Ramos (cell line): Measurements from ENCODE around the gene MRAP.

Experiments
- in situ Hi-C: fragments of 300-500 bp; cut with MboI; formaldehyde crosslinking; loops from one replicate; pipeline ENCODE4 v1.14.3; 2022; ENCODE audit warnings: low sequenced_read_pairs; ENCODE audit not compliant: unreplicated experiment

Gene MRAP

DNA sequence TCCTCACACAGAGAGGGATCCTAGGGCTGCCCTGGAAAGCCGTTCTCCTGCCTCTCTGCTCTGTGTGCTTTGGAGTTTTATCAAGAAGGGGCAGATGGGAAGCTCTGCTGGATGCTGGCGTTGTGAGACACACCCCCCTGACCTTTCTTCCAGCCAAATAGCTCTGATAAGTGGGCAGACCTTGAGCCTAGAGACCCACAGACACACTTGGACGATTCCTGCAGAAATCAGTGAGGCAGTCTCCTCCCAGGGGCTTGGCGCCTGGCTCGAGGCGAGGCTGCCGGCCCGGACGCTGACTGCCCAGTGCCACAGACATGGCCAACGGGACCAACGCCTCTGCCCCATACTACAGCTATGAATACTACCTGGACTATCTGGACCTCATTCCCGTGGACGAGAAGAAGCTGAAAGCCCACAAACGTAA lies at the start of gene MRAP:
MRAP (plus strand) TSS at position 198 of the 424 bp plus-strand sequence; CDS start at position 315, 117 bp downstream.
- in situ Hi-C loops: no loop called here

DNA sequence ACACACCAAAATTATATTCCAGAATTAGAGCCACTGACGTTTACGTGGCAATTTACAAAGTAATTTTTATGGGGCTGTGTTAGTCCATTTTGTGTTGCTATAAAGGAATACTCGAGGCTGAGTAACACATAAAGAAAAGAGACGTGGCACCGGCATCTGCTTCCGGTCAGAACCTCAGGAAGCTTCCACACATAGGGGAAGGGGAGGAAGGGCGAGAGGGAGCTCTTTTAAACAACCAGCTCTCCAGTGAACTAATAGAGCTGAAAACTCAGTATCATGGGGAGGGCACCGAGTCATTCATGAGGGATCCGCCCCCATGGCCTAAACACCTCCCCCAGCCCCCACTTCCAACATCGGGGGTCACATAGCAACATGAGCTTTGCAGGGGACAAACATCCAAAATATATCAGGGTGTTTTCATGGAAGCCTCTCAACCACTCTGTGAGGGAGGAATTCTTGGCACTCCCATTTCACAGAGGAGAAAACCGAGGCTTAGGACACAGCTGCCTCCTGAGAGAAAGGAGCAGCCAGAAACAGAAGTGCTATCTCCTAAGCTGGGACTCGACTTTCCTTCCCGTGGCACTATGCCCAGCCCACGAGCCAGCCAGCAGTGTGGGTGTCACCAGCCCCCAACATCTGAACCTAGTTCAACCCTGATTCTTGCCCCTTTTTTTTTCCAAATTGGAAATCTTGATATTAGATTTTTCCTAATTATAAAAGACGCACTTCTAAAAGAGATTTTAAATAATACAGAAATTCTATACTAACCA lies 49.0 kb upstream of the MRAP start:
- in situ Hi-C loops: loop anchor here (25.0 kb wide), 1 partner anchor 637 kb away; no protein-coding TSS in a partner anchor

DNA sequence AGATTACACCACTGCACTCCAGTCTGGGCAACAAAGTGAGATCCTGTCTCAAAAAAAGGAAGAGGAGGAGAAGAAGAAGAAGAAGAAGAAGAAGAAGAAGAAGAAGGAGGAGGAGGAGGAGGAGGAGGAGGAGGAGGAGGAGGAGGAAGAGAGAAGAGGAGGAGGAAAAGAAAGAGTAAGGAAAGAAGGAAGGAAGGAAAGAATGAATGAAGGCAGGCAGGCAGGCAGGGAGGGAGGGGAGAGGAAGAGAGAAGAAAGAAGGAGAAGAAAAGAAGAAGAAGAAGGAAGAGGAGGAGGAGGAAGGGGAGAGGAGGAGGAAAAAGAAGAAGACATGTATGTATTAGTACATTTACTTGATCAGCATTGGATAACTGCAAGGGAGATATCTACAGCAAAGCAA lies 46.5 kb upstream of the MRAP start:
- in situ Hi-C loops: loop anchor here (25.0 kb wide), 1 partner anchor 640 kb away; no protein-coding TSS in a partner anchor

DNA sequence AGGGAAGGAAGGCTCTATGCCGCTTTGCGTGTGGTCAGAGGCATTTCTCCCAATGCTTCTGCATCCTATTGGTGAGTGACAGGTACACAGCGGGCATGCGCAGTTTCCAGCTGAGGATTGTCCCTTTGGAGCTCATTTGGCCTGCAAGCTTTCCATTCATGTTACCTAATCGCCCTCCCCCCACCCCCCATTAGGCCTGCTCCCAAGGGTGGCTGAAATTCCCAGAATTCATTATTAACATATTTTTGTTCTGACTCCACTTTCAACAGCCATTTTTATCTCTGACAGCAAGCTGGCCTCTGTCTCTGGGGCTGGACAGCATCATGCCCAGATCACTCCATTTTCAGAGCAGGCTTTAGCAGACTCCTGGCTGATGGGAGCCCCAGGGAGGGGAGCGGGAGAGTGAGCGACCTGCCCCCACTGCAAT lies 45.4 kb upstream of the MRAP start:
- in situ Hi-C loops: loop anchor here (25.0 kb wide), 1 partner anchor 641 kb away; no protein-coding TSS in a partner anchor

DNA sequence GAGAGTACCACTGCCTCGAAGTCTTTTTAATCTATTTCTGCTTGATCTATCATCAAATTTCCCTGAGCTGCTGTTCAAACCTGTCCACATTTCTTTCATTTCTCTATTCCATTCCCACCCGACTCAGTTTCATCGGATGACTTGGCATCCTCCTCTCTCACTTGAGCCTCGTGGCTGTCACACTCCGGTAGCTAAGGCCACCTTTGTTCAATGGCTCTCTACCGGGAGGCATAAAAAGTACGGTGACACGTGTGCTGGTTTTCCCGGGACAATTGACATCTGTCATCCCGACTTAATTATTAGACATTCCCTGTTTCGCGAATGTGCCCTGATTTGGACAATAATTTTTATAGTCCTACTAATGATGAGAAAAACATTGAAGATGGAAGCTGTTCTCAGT lies 42.4 kb upstream of the MRAP start:
- in situ Hi-C loops: loop anchor here (25.0 kb wide), 1 partner anchor 644 kb away; no protein-coding TSS in a partner anchor

DNA sequence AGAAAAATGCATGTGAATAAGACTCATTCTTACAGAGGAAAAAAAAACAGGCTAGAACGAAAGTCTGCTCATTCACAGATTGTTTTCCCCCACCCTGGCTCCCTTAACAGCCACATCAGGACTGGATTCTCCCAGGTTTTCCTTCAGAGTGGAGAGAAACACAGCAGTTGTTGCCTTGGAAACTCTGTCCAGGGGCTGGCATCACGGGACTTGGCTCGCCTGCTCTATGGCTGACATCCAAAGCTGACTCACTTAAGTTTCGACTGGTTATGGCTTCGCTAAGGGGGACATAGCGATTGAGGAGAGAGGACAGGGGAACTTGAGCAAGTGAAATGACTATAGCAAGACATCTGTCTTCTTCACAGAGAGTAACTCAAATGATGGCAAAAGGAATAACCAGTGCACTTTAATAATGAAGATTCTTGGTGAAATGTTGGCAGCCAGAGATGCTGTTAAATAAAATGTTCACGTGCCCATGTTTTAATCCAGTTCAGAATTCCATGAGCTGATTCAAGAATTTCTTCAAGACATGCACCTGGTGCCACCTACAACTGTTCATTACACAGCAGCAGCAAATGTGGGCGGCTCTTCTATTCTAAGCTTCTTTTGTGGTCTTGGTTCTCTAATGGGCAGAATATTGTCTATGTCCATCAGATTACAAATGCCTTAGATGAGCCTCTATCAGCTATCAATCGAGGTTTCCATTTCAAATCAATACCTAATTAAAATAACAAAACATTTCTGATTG lies 41.6 kb upstream of the MRAP start:
- in situ Hi-C loops: loop anchor here (25.0 kb wide), 1 partner anchor 645 kb away; no protein-coding TSS in a partner anchor

DNA sequence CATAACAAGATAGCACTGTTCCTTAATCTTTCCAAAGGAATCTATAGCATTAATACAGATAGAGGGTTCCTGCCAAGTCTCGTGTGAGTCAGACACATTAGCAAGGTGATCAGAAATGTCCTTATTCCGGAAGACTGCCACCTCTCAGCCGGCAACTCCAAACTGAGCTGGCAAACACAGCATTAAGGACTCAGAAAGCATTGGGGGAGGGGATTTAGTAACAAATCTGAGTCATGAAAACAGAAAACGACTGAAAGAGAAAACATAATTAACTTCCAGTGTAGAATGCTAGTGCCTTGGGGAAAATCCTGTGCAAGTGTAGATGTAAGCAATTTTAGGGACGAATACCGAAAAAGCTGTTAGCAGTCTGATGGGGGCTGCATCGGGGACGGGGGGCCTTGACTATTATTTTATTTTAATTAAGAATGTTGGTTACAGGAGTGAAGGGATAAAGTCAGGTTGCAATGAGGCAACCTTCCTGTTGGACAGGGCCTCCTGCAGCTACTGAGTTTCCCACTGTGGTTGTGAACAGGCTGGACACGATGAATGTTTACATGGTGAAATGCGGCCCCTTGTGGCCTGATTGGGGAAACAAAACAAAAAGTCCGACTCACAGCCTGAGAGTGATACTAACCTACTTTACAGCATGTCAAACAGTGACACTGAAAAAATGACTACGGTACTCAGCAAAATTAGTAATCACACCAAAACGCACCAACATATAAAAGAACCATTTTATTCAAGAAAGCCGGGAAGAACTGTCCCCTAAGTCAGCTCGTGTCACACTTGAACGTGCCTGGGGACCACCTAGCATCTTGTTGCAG lies 40.5 kb upstream of the MRAP start:
- in situ Hi-C loops: loop anchor here (25.0 kb wide), 1 partner anchor 646 kb away; no protein-coding TSS in a partner anchor

DNA sequence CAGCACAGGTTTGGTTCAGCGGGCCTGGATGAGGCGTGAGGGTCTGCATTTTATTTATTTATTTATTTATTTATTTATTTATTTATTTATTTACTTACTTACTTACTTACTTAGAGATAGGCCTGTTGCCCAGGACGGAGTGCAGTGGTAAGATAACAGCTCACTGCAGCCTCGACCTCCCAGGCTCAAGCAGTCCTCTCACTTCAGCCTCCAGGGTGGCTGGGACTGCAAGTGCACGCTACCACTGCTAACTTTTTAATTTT lies 39.9 kb upstream of the MRAP start:
- in situ Hi-C loops: loop anchor here (25.0 kb wide), 1 partner anchor 646 kb away; no protein-coding TSS in a partner anchor

DNA sequence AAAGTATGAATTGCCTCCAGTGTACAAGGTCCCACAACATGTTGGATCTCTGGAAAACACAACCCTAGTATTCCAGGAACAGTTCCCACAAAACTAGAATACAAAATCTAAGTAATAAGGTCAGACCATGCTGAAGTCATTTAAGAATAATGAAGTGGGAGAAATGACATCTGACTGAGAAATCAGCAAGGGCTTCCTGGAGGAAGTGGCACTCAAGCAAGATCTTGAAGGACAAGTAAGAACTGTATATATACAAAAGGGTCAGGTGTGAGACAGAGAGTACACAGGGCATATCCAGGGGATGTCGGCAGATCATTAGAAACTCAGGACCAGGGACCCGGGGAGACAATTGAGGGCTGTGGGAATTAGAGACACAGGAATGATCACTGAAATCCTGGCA lies 38.5 kb upstream of the MRAP start:
- in situ Hi-C loops: loop anchor here (10.0 to 25.0 kb wide), 2 partner anchors 485 to 648 kb away; no protein-coding TSS in a partner anchor

DNA sequence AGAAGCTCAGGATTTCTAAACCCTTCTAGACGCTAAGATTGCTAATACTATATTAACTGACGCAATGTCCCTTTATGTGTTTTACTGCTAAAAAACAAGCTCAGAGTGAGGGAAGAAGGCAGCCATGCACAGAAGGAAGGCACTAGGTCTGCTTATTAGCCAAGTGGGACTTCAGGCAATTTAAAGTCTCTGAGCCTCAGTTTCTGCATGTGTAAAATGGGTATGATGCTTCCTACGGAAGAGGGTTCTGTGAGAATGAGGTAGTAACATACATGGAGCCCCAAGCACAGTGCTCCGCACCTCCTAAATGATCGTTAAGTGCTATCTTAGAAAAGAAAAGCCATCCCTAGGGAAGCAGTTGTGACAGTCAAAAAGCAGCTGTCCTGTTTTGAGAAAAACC lies 36.7 kb upstream of the MRAP start:
- in situ Hi-C loops: loop anchor here (10.0 to 25.0 kb wide), 2 partner anchors 487 to 650 kb away; no protein-coding TSS in a partner anchor

DNA sequence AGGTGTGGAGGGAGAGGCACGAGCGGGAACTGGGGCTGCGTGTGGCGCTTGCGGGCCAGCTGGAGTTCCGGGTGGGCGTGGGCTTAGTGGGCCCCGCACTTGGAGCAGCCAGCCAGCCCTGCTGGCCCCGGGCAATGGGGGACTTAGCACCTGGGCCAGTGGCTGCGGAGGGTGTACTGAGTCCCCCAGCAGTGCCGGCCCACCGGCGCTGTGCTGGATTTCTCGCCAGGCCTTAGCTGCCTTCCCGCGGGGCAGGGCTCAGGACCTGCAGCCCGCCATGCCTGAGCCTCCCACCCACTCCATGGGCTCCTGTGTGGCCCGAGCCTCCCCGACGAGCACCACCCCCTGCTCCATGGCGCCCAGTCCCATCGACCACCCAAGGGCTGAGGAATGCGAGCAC lies 33.3 kb upstream of the MRAP start:
- in situ Hi-C loops: loop anchor here (10.0 to 25.0 kb wide), 2 partner anchors 491 to 653 kb away; no protein-coding TSS in a partner anchor

DNA sequence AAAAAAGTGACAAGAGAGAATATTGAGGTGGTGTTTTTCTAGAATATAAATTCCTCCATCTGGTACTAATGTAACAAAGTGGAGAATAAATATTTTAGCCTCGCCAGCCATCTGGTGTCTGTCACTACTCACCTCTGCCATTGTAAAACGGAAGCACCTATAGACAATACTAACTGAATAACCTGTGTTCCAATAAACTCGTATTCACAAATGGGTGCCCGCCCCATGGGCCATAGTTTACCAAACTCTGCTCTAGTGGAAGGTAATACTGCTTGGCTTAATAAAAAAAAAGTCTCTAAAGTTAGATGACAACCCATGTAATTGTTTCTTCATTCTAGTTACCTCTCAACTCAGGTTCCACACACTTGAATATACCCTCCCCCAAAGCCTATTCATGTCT lies 27.9 kb upstream of the MRAP start:
- in situ Hi-C loops: loop anchor here (25.0 kb wide), 1 partner anchor 658 kb away; no protein-coding TSS in a partner anchor

DNA sequence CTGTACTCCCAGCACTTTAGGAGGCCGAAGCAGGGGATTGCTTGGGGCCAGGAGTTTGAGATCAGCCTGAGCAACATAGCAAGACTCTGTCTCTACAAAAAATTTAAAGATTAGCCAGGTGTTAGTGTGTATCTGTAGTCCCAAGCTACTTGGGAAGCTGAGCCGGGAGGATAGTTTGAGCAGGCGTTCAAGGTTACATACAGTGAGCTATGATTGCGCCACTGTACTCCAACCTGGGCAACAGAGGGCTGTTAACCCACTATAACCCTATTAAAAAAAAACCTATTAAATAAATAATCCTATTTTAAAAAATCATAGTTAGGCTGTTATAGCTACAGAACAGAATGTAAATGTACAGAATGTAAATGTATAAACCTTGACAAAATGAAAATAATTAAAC lies 22.0 kb upstream of the MRAP start:
- in situ Hi-C loops: no loop called here

DNA sequence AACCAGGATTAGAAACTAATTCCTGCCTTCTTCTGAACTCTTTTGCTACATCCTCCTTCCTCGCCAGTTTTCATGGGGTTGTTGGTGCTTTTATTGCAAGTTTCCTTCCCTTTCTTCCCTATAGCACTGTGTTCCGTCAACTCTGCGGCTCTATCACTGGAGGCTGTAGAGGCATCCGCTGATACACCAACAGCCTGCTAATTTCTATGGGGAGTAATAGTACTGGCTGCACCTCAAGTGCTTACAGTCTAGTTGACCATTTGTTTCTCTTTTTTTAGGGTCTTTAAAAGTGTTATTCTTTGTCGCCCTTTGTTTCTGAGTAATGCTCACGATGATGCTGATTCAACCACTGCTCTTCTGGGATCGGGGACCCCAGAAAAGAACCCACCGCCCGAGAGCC lies 20.6 kb upstream of the MRAP start:
- in situ Hi-C loops: no loop called here

DNA sequence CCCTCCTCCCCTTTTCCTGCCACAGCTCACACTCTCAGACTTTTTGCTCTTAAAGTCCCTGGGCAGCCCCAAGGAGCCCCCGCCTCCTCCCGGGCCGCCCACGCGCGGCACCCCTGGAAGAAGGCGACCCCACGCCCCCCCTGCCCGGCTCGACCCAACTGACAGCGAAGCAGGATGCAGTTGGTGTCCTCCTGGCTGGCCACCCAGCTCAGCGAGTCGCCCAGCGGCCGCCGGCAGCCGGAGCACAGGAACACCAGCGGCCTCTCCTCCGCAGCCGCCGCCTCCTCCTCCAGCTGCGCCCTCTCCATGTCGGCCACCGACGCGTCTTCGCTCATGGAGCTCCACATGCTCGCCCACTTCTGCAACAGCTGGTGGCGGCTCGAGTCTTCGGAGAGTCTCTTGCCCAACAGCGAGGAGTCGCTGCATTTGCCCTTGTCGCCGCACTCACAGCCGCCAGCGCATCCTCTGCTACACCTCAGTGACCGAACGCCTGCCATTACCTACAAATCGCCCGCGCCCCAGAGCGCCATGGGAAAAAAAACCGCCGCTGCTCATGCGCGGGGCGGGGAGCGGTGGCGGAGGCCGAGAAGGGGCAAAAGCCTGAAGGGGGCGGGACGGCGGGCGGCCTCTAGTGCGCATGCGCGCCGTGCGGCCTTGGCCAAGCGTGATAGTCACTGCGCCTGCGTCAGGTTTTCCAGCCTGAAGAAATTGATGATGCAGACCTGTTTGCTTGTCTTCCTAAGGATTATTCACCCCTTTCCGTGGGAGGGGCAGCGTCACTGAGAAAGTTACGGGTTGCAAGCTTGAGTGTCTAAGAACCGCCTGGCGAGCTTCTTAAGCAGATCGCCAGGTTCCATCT lies 19.9 kb upstream of the MRAP start, which contains the start of gene MIS18A:
MIS18A (minus strand) TSS at position 532 of the 859 bp plus-strand sequence; CDS start at position 497, 35 bp downstream.
- in situ Hi-C loops: no loop called here

DNA sequence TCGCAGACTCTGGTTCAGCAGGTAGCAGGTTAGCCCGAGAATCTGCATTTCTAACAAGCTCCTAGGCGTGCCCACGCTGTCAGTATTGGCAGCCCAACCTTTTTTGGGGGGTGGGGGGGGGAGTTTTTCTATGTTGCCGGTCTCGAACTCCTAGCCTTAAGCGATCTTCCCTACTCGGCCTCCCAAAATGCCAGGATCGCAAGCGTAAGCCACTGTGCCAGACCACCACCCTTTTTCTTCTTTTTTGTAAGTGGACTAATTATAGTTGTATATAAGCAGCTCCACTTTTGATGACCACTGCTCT lies 19.3 kb upstream of the MRAP start:
- in situ Hi-C loops: no loop called here

DNA sequence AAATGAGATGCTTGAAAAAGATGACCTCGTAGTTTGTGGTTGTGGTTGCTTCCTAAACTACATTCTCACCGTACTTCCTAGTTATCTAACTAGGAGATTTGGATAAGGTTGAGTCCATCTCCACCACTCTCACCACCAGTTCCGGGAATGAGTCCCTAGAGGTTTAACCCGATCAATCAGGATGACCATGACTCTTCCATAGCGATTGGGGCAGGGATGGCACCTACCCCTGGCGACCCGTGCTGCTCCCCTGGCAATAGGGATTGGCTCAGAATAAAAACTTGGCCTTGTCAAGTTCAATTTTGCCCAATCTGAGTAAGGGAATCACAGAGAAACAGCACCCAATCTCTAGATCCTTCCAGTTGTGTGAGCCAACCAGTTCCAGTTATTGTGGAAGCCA lies 17.1 kb upstream of the MRAP start:
- in situ Hi-C loops: no loop called here

DNA sequence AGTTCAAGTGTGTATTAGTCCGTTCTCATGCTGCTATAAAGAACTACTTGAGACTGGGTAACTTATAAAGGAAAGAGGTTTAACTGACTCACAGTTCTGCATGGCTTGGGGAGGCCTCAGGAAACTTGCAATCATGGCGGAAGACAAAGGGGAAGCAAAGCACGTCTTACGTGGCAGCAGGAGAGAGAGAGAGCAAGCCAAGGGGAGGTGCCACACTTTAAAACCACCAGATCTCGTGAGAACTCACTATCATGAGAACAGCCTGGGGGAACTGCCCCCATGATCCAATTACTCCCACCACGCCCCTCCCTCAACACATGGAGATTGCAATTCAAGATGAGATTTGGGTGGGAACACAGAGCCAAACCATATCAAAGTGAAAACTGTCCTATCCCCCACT lies 15.7 kb upstream of the MRAP start:
- in situ Hi-C loops: no loop called here

DNA sequence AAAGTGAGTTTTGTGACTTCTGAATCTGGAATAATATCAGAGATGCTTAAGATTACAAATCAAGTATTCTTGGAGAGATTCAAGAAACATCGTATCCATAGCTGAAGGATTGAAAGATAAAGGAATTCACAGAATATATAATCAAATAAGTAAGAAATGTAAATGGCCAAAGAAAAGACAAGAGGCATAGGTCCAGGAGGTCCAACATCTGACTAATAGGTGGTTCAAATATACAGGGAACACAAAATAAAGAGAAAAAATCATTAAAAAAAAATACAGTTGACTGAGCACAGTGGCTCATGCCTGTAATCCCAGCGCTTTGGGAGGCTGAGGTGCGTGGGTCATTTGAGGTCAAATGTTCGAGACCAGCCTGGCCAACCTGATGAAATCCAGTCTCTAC lies 13.2 kb upstream of the MRAP start:
- in situ Hi-C loops: no loop called here
